ENCODE results near the gene DDIT4L.

- TF ChIP-seq POLR2AphosphoS5 (IDR thresholded peaks at IDR 0.05): no peak
- TF ChIP-seq, protein P1, sequence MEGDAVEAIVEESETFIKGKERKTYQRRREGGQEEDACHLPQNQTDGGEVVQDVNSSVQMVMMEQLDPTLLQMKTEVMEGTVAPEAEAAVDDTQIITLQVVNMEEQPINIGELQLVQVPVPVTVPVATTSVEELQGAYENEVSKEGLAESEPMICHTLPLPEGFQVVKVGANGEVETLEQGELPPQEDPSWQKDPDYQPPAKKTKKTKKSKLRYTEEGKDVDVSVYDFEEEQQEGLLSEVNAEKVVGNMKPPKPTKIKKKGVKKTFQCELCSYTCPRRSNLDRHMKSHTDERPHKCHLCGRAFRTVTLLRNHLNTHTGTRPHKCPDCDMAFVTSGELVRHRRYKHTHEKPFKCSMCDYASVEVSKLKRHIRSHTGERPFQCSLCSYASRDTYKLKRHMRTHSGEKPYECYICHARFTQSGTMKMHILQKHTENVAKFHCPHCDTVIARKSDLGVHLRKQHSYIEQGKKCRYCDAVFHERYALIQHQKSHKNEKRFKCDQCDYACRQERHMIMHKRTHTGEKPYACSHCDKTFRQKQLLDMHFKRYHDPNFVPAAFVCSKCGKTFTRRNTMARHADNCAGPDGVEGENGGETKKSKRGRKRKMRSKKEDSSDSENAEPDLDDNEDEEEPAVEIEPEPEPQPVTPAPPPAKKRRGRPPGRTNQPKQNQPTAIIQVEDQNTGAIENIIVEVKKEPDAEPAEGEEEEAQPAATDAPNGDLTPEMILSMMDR (IDR thresholded peaks at IDR 0.05): no peak
These were observed 5.5 kb downstream of the DDIT4L start for GRCh38 chr4:100184787-100185186.
